ENCODE measurements around the gene RARB.

GRCh38 chr3:25473246-25473645 lies 45.2 kb downstream of the RARB start:
- TF ChIP-seq CTCF (IDR thresholded peaks at IDR 0.05) (no peak), POLR2A (IDR thresholded peaks at IDR 0.05) (no peak)

Measured in breast epithelium (tissue), 3 donors.